ENCODE data around the gene P2RX6.

DNA sequence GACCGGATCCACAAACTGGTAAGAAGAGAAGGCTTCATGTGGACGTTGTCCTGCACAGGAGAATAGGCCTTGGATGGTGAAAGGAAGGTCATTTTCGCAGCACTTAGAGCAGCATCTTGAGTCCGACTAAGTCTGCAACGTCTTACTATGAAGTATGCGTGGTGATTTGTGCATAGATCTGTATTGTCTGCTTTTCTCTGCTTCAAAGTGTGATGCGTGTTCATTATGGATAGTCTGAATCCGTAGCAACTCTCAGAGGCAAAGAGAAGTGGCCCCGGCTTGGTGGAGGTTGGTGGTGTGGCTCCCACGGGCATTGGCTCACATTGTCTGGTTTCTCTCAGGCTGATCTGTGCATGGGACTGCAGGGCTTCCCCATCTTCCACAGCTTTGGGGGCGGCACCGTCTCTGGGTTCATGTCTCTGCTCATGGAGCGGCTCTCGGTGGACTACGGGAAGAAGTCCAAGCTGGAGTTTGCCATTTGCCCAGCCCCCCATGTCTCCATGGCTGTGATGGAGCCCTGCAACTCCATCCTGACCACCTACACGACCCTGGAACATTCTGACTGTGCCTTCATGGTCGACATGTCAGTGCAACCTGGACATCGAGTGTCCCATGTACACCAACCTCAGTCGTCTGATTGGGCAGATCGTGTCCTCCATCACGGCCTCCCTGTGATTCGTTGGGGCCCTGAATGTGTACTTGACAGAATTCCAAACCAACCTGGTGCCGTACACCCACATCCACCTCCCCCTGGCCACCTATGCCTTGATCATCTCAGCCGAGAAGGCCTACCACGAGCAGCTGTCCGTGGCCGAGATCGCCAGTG, 52.3 kb downstream of the P2RX6 start:
- TF ChIP-seq, protein P1, sequence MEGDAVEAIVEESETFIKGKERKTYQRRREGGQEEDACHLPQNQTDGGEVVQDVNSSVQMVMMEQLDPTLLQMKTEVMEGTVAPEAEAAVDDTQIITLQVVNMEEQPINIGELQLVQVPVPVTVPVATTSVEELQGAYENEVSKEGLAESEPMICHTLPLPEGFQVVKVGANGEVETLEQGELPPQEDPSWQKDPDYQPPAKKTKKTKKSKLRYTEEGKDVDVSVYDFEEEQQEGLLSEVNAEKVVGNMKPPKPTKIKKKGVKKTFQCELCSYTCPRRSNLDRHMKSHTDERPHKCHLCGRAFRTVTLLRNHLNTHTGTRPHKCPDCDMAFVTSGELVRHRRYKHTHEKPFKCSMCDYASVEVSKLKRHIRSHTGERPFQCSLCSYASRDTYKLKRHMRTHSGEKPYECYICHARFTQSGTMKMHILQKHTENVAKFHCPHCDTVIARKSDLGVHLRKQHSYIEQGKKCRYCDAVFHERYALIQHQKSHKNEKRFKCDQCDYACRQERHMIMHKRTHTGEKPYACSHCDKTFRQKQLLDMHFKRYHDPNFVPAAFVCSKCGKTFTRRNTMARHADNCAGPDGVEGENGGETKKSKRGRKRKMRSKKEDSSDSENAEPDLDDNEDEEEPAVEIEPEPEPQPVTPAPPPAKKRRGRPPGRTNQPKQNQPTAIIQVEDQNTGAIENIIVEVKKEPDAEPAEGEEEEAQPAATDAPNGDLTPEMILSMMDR (IDR thresholded peaks at IDR 0.05), result no peak
- TF ChIP-seq POLR2A (IDR thresholded peaks at IDR 0.05), result no peak
- TF ChIP-seq POLR2AphosphoS5 (IDR thresholded peaks at IDR 0.05), result no peak
